ENCODE data around the gene SAMHD1.
"Not testable (repeated sequence)": the region's sequence is repeated elsewhere in the genome, so short reads cannot be mapped to it uniquely, and the experiment has no call there.

SAMHD1 gene

GRCh38 chr20:36969478-36970186 lies 18.1 kb upstream of the SAMHD1 start:
- DNase-seq = no peak
- H3K27ac Mint-ChIP-seq = peak overlapping the region; percentile 72
- peaks cover 18% of the 10 kb centered on the region for H3K9me3 Mint-ChIP-seq
- H3K4me1 Mint-ChIP-seq = peaks cover 23% of the 10 kb centered on the region
- peaks cover 13% of the 10 kb centered on the region for H3K36me3 Mint-ChIP-seq (ENCODE audit: low read depth)
- no peaks in the 10 kb centered on the region for H3K27me3 Mint-ChIP-seq (ENCODE audit: low read depth, poor library complexity)
- no peak overlapping the region for H3K4me3 Mint-ChIP-seq
- no peak for TF ChIP-seq CTCF (IDR thresholded peaks at IDR 0.05)

GRCh38 chr20:36969051-36969450 lies 17.5 kb upstream of the SAMHD1 start:
- no peak overlapping the region for H3K4me3 Mint-ChIP-seq

GRCh38 chr20:36967636-36968035 lies 16.1 kb upstream of the SAMHD1 start:
- TF ChIP-seq CTCF (IDR thresholded peaks at IDR 0.05) = no peak
- peaks cover 23% of the 10 kb centered on the region for H3K4me1 Mint-ChIP-seq
- H3K9me3 Mint-ChIP-seq = peaks cover 23% of the 10 kb centered on the region
- no peak for DNase-seq
- peak overlapping the region; percentile 82 for H3K27ac Mint-ChIP-seq
- H3K4me3 Mint-ChIP-seq = no peak overlapping the region
- H3K36me3 Mint-ChIP-seq (ENCODE audit: low read depth) = peaks cover 17% of the 10 kb centered on the region
- H3K27me3 Mint-ChIP-seq (ENCODE audit: low read depth, poor library complexity) = no peaks in the 10 kb centered on the region

More at GRCh38 chr20:36969051-36969450, 17.5 kb upstream of the SAMHD1 start:
- no peak for TF ChIP-seq CTCF (IDR thresholded peaks at IDR 0.05)
- Mint-ChIP-seq H3K27me3 (ENCODE audit: low read depth, poor library complexity) (no peaks in the 10 kb centered on the region), H3K27ac (no peak overlapping the region), H3K36me3 (ENCODE audit: low read depth) (peaks cover 13% of the 10 kb centered on the region), H3K9me3 (peaks cover 18% of the 10 kb centered on the region), H3K4me1 (peaks cover 23% of the 10 kb centered on the region)
- DNase-seq = no peak

GRCh38 chr20:36966965-36967364 lies 15.5 kb upstream of the SAMHD1 start:
- not testable (repeated sequence) for H3K27me3 Mint-ChIP-seq (ENCODE audit: low read depth, poor library complexity); H3K4me3 Mint-ChIP-seq; H3K27ac Mint-ChIP-seq; DNase-seq
- Mint-ChIP-seq H3K36me3 (ENCODE audit: low read depth) (peaks cover 19% of the 10 kb centered on the region), H3K4me1 (peaks cover 23% of the 10 kb centered on the region), H3K9me3 (peaks cover 29% of the 10 kb centered on the region)

- H3K4me3 Mint-ChIP-seq; H3K36me3 Mint-ChIP-seq (ENCODE audit: low read depth); H3K27me3 Mint-ChIP-seq (ENCODE audit: low read depth, poor library complexity); H3K27ac Mint-ChIP-seq; DNase-seq: not testable (repeated sequence)
- H3K4me1 Mint-ChIP-seq = peaks cover 12% of the 10 kb centered on the region
- H3K9me3 Mint-ChIP-seq = peaks cover 28% of the 10 kb centered on the region
Observed at GRCh38 chr20:36962354-36962941, 10.9 kb upstream of the SAMHD1 start.

GRCh38 chr20:36959242-36959641 lies 7.7 kb upstream of the SAMHD1 start:
- DNase-seq = no peak
- H3K27me3 Mint-ChIP-seq (ENCODE audit: low read depth, poor library complexity) = no peaks in the 10 kb centered on the region
- H3K9me3 Mint-ChIP-seq = peaks cover 28% of the 10 kb centered on the region
- H3K4me1 Mint-ChIP-seq = peaks cover 27% of the 10 kb centered on the region
- peaks cover 6% of the 10 kb centered on the region for H3K36me3 Mint-ChIP-seq (ENCODE audit: low read depth)
- TF ChIP-seq CTCF (IDR thresholded peaks at IDR 0.05) = no peak
- no peak overlapping the region for H3K27ac Mint-ChIP-seq
- H3K4me3 Mint-ChIP-seq = no peak overlapping the region
